GM12872 (cell line): ENCODE results near the gene MAL.

Experiments
- CTCF ChIP-seq: IDR thresholded peaks from 3 replicates; pipeline ENCODE4 v1.5.1; 2011; ENCODE audit warnings: low read depth, mild to moderate bottlenecking, low read length, moderate library complexity; ENCODE audit not compliant: insufficient read depth

Gene MAL

GRCh38 chr2:95037384-95037839, 11.9 kb downstream of the MAL start:
- no peak for TF ChIP-seq CTCF

- TF ChIP-seq CTCF: no peak
Measured at GRCh38 chr2:95038635-95039298, 13.3 kb downstream of the MAL start.

GRCh38 chr2:95039363-95039762, 13.9 kb downstream of the MAL start:
- no peak for TF ChIP-seq CTCF

GRCh38 chr2:95039978-95040377, 14.5 kb downstream of the MAL start:
- TF ChIP-seq CTCF: no peak

- TF ChIP-seq CTCF: no peak
Measured at GRCh38 chr2:95040426-95040825, 14.9 kb downstream of the MAL start.

- no peak for TF ChIP-seq CTCF
Measured at GRCh38 chr2:95041060-95041823, 15.7 kb downstream of the MAL start.

GRCh38 chr2:95041824-95042442, 16.4 kb downstream of the MAL start:
- TF ChIP-seq CTCF: no peak
